ENCODE data around the gene ZNF283. TPM values are rescaled to one million over a fixed set of nuclear protein-coding genes. Genes with fewer than 3 reads are reported as not detected.
"Not testable (repeated sequence)": the region's sequence is repeated elsewhere in the genome, so short reads cannot be mapped to it uniquely, and the experiment has no call there.

Gene ZNF283
- total RNA-seq, 1 donor from 2014 or later = 13.0 TPM

- H3K36me3 Mint-ChIP-seq (ENCODE audit: unreplicated experiment) = no peaks in the 10 kb centered on the region
- no peaks in the 10 kb centered on the region for H3K27me3 Mint-ChIP-seq (ENCODE audit: unreplicated experiment)
- H3K9me3 Mint-ChIP-seq (ENCODE audit: unreplicated experiment) = no peaks in the 10 kb centered on the region
- no peak for TF ChIP-seq CTCF (IDR thresholded peaks at IDR 0.05; ENCODE audit: partially characterized antibody, unreplicated experiment)
- H3K27ac Mint-ChIP-seq (ENCODE audit: unreplicated experiment) = no peak overlapping the region
- no peaks in the 10 kb centered on the region for H3K4me1 Mint-ChIP-seq (ENCODE audit: low read depth, unreplicated experiment)
- H3K4me3 Mint-ChIP-seq (ENCODE audit: unreplicated experiment) = no peak overlapping the region
- DNase-seq = no peak
Observed at GRCh38 chr19:43814663-43815352, 12.3 kb upstream of the ZNF283 start.

DNA sequence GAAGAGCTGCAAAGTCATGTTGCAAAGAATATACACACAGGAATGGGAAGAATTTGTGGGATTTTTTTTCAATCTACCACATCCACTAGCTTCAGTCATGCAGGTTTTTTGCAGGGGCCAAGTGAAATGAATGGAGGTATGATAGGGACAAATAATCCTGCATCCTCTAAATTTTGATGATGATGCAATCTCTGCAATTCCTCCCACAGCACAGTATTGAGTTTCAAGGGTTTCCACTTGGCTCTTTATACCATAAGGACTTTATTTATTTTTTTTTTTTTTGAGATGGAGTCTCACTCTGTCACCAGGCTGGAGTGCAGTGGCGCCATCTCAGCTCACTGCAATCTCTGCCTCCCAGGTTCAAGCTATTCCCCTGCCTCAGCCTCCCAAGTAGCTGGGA is 9.7 kb upstream of the ZNF283 start:
- DNase-seq; H3K36me3 Mint-ChIP-seq (ENCODE audit: unreplicated experiment); H3K27me3 Mint-ChIP-seq (ENCODE audit: unreplicated experiment); H3K4me1 Mint-ChIP-seq (ENCODE audit: low read depth, unreplicated experiment); H3K27ac Mint-ChIP-seq (ENCODE audit: unreplicated experiment); H3K9me3 Mint-ChIP-seq (ENCODE audit: unreplicated experiment); H3K4me3 Mint-ChIP-seq (ENCODE audit: unreplicated experiment): not testable (repeated sequence)

- Mint-ChIP-seq H3K27ac (ENCODE audit: unreplicated experiment) (no peak overlapping the region), H3K4me1 (ENCODE audit: low read depth, unreplicated experiment) (peaks cover 2% of the 10 kb centered on the region), H3K4me3 (ENCODE audit: unreplicated experiment) (no peak overlapping the region), H3K36me3 (ENCODE audit: unreplicated experiment) (no peaks in the 10 kb centered on the region), H3K9me3 (ENCODE audit: unreplicated experiment) (peaks cover 1% of the 10 kb centered on the region), H3K27me3 (ENCODE audit: unreplicated experiment) (peaks cover 6% of the 10 kb centered on the region)
- no peak for DNase-seq
- no peak for TF ChIP-seq CTCF (IDR thresholded peaks at IDR 0.05; ENCODE audit: partially characterized antibody, unreplicated experiment)
Observed at GRCh38 chr19:43818500-43818899, 8.6 kb upstream of the ZNF283 start.

DNA sequence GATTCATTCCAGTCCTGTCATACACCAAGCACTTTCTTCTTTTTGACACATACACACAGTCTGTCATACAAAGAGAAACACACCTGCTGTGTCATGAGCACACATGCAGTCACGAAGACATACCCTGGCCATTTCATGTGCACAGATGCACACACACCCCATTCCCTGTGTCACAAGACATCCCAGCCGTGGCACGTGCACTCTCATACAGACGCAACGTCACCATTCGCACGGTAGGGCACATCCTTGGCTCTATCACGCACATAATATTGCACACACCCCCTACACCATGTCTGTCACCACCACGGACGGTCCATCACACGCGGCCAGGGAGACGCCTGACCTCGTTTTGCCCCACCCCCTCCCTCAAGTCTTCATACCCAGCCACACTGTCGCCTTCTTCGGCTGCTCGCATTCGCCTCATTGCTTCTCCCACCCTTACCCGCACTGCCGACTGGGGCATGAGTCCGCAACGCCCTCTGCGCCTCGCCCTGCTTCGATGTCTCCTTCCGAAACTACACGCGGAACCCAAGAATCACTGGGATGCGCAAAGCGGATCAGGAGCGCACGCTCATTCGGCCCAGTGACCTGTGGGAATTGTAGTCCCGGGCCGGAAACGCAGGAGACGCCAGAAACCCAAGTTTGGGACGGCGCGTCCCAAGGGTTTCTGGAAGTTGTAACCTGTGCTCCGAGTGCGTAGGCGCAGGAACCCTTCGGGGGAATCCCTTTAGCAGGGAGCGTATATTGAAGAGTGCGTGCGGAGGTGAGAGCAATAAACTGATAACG is 6.8 kb upstream of the ZNF283 start:
- Mint-ChIP-seq H3K36me3 (ENCODE audit: unreplicated experiment) (no peaks in the 10 kb centered on the region), H3K4me3 (ENCODE audit: unreplicated experiment) (peak overlapping the region; percentile 89), H3K9me3 (ENCODE audit: unreplicated experiment) (peaks cover 1% of the 10 kb centered on the region), H3K4me1 (ENCODE audit: low read depth, unreplicated experiment) (peaks cover 2% of the 10 kb centered on the region), H3K27ac (ENCODE audit: unreplicated experiment) (no peak overlapping the region), H3K27me3 (ENCODE audit: unreplicated experiment) (peaks cover 7% of the 10 kb centered on the region)
- peak; percentile 26 for DNase-seq
- TF ChIP-seq CTCF (IDR thresholded peaks at IDR 0.05; ENCODE audit: partially characterized antibody, unreplicated experiment) = no peak

DNA sequence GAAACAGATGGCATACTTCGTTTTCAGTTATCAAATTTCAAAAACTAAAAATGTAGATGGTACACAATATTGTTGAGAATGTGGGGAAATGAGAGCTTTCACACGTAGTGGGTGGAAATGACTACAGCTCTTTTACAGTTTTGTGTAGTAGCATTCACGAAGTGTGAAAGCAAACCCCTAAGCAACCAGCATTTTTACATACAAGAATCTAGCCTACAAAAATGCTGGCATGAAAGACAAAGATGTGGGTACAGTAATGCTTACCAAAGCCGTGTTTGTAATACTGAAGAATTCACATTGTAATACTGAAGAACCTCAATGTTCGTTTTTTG is 6.3 kb upstream of the ZNF283 start:
- Mint-ChIP-seq H3K9me3 (ENCODE audit: unreplicated experiment) (peaks cover 1% of the 10 kb centered on the region), H3K4me3 (ENCODE audit: unreplicated experiment) (peak overlapping the region; percentile 89), H3K4me1 (ENCODE audit: low read depth, unreplicated experiment) (peaks cover 2% of the 10 kb centered on the region), H3K27ac (ENCODE audit: unreplicated experiment) (no peak overlapping the region), H3K36me3 (ENCODE audit: unreplicated experiment) (no peaks in the 10 kb centered on the region), H3K27me3 (ENCODE audit: unreplicated experiment) (peaks cover 8% of the 10 kb centered on the region)
- no peak for DNase-seq
- TF ChIP-seq CTCF (IDR thresholded peaks at IDR 0.05; ENCODE audit: partially characterized antibody, unreplicated experiment) = no peak

DNA sequence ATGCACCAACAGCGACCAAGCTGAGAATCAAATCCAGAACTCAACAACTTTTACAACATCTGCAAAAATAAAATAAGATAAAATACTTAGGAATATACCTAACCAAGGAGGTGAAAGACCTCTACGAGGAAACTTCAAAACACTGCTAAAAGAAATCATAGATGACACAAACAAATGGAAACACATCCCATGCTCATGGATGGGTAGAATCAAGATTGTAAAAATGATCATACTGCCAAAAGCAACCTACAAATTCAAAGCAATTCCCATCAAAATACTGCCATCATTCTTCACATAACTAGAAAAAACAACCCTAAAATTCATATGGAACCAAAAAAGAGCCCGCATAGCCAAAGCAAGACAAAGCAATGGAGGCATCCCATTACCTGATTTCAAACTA is 3.3 kb upstream of the ZNF283 start:
- not testable (repeated sequence) for H3K4me3 Mint-ChIP-seq (ENCODE audit: unreplicated experiment); H3K36me3 Mint-ChIP-seq (ENCODE audit: unreplicated experiment); H3K27ac Mint-ChIP-seq (ENCODE audit: unreplicated experiment); DNase-seq; H3K9me3 Mint-ChIP-seq (ENCODE audit: unreplicated experiment); H3K4me1 Mint-ChIP-seq (ENCODE audit: low read depth, unreplicated experiment)
- peaks cover 13% of the 10 kb centered on the region for H3K27me3 Mint-ChIP-seq (ENCODE audit: unreplicated experiment)

GRCh38 chr19:43824572-43824971 is 2.5 kb upstream of the ZNF283 start:
- not testable (repeated sequence) for H3K4me1 Mint-ChIP-seq (ENCODE audit: low read depth, unreplicated experiment); H3K9me3 Mint-ChIP-seq (ENCODE audit: unreplicated experiment); H3K27ac Mint-ChIP-seq (ENCODE audit: unreplicated experiment); H3K4me3 Mint-ChIP-seq (ENCODE audit: unreplicated experiment); H3K36me3 Mint-ChIP-seq (ENCODE audit: unreplicated experiment); DNase-seq
- H3K27me3 Mint-ChIP-seq (ENCODE audit: unreplicated experiment) = peaks cover 13% of the 10 kb centered on the region
